ENCODE measurements around the gene TEX53.

GRCh38 chr9:114608525-114608796, 49.1 kb downstream of the TEX53 start:
- TF ChIP-seq CTCF (IDR thresholded peaks at IDR 0.05; ENCODE audit: control extremely low read depth in 1 of 3, insufficient read depth in 1 of 3, low read depth in 1 of 3, low read length in 3 of 3) = no peak
- TF ChIP-seq POLR2A (IDR thresholded peaks at IDR 0.05; ENCODE audit: control extremely low read depth in 1 of 2, low read depth in 2 of 2, low read length in 2 of 2) = no peak
- TF ChIP-seq EP300 (IDR thresholded peaks at IDR 0.05; ENCODE audit: borderline replicate concordance in 1 of 2, low read depth in 2 of 2, low read length in 2 of 2) = no peak
- no peak for TF ChIP-seq HDAC6 (IDR thresholded peaks at IDR 0.05; ENCODE audit: low read depth, low read length)
- TF ChIP-seq GABPA (IDR thresholded peaks at IDR 0.05; ENCODE audit: borderline replicate concordance, insufficient read depth, low read length) = no peak
- TF ChIP-seq CBX5 (IDR thresholded peaks at IDR 0.05; ENCODE audit: low read depth, low read length) = no peak
- no peak for TF ChIP-seq ZNF274 (IDR thresholded peaks at IDR 0.05; ENCODE audit: borderline replicate concordance, extremely low read depth, low read length)
- TF ChIP-seq TBP (IDR thresholded peaks at IDR 0.05; ENCODE audit: low read depth, low read length) = no peak

All from H1 (cell line).